GM19455 (cell line): ENCODE measurements around the gene RGS2.

Source experiments
- ATAC-seq: cut with Tn5 transposase; IDR thresholded peaks from one replicate; pipeline ENCODE4 v1.9.1; 2021; ENCODE audit not compliant: unreplicated experiment

The RGS2 gene

DNA sequence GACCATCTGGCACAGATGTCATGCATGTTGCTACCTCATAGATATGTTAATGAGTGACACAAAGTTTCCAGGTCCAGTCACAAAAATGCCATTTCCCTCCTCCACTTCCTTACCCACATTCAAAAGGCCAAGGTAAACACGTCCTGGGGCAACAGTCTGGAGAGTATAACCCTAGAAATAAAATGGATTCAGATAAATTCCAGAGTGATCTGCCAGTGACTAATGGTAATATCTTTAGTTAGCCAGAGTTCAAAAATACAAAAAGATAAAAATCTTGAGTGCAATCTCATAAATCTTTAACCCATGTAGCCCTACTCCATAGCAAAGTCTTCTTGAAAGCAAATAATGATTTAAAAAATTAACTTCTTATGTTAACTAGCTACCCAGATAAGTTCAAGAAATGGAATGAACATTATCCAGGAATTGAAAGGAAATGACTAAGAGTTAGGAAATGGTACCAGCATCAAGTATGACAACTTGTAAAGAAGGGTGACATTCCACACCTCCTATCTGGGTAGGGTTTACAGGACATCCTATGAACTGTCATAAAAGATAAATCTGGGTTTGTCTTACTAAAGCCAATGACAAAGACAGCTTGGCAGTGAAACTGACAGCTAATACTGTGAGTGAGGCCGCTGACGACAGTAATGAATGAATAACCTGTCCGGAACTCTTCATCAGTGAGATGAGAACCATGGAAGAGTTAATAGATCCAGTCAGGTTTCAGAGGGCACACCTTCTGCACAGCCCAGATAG, 18.1 kb downstream of the RGS2 start:
- no peak for ATAC-seq

DNA sequence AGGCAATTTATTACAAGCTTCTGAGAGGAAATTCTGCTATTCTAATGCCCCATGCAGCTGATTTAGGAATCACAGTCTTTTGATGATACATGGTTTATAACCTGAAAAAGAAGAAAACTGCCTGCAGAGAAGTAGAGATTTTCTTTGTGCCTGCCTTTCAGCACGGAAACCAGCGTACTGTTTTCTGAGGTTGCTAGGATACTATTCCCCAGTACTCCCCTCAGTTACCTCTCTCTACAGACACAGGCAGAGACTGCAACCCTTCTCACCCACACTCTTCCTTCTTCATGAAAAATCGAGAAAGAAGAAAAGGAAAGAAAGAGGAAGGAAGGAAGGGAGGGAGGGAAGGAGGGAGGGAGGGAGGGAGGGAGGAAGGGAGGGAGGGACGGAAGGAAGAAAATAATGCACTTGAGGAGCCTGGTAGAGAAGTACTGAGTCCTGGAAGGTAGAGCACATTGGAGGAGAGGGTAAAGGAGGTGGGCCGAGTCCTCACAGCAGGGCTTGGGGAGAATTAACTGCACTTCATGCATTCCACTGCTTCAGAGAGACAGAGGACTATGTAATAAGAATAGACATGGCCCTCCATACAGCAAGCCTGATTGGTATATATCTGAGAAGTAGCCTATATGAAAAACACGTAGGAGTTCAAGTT, 21.9 kb downstream of the RGS2 start:
- no peak for ATAC-seq

DNA sequence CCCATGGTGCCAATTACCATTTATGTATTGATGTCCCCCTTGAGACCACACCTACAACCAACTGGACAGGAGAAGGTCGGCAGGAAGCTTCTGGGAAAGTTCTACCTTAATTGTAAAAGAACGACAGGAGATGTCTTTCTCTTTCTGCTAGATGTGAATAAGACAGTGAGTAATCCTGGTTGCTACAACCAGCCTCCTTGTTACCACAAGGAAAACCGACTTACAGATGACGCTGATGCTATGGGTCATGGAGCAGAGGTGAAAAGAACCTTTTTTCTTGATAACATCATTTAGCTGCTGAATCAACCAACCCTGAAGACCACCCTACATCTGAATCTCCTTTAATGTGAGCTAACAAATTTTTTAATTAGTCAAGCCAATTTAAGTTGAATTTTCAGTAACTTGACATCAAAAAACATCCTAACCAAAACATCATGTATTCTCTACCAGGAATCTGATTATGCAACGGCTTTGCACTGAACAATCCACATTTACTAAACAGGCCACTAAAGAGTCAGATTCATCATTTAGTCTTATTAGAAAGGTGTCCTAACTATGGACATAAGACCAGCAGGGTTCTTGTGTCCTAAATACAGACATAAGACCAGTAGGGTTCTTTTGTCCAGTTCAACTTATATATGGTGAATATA, 23.0 kb downstream of the RGS2 start:
- ATAC-seq: no peak

DNA sequence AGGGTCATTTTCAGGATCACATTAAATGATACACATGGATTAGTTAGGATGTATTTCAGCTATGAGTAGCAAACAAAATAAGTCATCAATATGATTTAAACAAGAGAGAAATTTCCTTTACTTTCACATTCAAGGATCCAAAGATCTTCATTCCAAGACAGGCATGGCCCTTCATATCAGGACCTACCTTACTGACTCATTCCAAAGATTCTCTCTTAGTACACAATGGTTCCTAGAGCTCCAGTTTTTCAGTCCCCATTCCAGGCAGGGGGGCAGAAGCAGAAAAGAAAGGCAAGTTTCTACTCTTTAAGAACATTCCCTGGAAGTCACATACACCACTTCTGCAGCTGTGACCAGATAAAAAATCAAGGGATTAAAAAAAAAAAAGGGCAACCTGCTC, 23.7 kb downstream of the RGS2 start:
- ATAC-seq: no peak

DNA sequence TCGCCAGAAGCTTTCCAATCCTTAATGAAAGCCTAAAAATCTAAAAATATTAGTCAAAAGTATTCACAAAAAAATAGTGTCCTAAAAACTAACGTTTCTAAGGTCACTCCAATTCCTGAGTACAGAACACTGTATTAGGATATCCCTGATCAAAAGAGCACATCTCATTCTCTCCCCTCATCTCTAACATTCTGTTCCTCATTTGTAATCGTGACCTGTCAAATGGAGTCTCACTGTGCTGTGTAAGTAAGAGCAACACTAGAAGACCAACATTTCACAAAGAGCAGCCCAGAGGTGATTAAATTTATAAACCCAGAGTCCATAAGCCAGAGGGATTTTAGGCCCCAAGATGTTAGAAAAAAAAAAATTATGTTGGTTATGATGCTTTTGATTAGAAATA, 26.3 kb downstream of the RGS2 start:
- no peak for ATAC-seq

DNA sequence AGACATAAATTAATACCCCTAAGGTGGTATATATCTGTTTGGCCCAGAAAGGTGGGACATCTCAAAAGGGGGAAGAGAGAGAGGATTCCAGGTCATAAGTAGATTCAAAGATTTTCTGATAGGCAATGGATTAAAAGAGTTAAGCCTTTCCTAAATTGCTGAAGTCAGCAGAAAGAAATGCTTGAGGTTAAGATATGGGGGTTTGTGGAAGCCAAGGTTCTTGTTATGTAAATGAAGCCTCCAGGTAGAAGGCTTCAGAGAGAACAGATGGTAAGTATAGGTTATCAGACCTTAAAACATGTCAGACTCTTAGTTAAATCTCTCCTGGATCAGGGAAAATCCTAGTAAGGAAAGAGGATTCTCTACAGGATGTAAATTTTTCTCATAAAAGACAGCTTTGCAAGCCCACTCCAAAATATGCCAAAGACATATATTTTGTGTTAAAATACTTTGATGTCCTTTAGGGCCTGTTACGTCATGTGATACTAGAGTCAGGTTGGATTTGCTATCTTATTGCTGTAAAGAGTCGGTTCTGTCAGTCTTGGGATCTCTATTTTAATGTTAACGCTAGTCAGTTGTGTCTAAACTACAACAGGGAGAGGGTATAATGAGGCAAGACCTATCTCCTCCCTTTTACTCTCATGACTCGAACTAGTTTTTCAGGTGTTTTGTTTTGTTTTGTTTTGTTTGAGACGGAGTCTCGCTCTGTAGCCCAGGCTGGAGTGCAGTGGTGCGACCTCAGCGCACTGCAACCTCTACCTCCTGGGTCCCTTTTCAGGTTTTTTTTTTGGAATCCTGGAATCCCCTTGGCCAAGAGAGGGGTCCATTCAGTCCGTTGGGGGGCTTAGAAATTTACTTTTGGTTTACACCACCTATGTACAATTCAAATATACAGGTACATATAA, 30.6 kb downstream of the RGS2 start:
- ATAC-seq: no peak

DNA sequence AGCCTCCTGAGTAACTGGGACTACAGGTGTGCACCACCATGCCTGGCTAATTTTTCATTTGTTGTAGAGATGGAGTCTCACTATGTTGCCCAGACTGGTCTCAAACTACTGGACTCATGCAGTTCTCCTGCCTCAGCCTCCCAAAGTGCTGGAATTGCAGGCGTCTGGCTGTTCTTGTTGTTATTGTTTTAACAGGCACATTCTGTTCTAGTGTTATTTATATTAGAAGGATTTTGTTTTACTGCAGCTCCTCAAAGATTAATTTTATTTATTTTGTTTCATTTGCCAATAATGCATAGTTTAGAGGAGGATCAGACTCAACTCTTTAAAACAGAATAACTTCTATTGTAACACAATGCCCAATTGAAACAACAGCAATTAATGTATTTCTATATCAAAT, 35.5 kb downstream of the RGS2 start:
- no peak for ATAC-seq

DNA sequence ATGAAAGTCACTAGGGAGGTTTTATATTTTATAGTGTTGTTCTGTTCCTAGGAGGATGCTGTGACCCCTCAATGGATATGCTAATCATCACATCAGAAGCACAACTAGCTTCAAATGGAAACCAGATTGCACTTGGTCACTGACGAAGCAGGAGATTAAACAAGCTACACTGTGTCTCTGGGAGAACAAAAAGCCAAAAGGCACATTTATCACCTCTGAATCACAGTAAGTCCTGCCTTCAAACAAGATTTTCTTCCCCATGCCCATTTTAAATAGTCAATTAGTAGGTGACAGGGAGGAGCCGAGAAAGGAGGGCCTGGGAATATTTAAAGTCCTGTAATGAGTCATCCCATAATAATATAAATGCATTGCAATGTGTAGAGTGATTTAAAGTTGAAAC, 38.1 kb downstream of the RGS2 start:
- no peak for ATAC-seq

DNA sequence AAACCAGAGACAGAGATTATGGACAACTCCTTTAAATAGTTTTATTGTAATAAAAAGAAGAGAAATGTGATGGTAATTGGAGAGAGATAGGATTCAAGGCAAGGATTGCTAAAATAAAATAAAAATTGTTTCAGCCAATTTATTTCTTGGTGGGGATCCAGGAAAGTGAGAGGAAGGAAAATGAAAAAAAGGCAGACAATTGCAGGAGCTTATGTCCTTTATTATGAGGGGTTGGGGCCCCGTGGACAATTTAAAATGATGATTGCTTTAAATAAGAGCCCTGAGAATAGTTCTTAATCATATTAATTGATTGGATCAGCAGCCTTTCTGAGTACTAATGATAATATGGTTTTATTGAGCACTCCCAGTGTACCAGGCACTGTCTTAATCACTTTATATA, 40.2 kb downstream of the RGS2 start:
- no peak for ATAC-seq

DNA sequence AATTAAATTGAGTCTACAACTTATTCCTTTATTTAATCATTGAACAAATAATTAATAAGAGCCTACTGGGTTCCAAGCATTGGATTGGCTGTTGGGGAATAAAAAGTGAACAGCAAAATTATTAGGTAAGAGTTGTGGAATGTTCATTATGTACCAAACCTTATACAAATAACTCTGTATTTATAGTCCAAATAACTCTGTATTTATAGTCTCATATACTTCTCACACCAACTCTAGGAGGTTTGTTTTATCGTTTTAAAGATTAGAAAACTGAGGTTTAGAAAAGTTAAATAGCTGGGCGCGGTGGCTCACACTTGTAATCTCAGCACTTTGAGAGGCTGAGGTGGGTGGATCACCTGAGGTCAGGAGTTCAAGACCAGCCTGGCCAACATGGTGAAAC, 40.6 kb downstream of the RGS2 start:
- ATAC-seq: no peak

DNA sequence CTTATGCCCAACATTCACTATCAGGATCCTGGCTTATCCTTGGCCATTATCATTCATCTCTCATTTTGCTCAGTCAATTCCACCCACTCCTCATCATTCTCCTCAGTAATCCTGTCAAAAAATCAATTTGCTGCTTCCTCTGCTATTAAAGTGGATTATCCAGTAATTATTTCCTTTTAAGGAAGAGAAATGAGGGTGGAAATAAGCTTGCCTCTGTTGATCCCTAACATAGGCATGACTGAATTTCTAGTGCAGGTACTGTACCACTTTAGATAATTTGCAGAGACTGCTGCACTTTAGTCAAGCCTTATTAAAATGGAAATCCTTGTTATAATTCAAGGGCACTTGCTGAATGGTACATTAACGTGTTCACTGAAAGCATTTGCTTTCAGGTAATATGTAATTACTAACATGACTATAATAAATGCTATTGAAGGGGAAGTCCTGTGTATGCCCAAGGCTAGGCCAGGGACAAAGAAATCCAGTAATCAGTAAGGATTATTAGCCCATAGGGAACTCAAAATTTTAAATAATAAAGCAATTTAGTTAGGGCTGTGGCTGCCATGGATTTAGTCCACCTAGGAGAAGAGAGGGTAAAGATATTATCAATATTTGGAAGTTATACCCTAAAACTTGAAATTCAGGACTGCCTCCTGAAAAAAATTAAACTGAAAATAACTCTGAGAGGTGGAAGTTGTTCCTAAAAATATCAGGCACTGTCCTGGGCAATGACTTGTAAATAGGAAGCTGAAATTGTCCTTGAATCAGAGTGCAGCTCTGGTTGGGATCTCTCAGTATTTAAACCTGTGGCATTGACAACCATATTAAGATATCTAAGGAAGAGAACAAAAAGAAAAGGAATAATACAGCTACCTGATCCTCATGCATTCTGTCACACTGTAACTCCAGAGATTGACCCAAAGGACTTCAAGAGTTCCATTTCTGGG, 43.4 kb downstream of the RGS2 start:
- no peak for ATAC-seq

DNA sequence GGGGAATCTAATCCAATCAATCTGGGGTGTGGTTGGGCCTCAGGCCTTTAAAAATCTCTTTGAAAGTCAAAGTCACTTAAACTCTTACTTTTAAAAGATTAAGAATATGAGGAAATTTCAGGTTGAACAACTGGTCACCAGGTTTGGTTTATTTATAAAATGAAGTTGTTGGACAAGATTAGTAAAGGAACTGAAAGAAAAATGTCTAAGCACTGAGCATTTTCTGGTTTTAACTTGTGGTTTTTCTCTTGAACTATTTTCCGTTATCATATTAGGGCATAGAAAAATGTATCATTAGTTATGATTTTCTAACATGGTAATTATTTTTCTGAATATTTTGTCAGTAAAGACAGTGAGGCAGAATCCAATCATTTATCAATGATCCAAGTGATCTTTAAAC, 49.6 kb downstream of the RGS2 start:
- no peak for ATAC-seq

DNA sequence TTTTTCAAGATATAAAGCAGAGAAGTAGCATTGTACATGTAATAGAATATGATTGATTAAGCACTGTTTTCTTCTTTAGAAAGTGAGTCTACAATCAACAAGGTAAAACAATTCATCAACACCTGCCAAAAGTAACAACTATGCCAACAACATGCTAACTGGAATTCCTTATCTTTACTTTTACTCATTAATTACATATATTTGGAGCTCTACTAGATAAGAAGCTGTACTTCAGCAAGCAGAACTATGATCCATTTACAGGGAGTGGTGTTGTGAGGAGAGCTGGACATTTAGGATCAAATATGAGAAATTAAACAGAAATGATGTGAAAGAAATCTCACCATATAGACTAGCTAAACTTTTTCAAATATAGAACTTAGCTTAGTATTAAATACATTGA, 51.0 kb downstream of the RGS2 start:
- ATAC-seq: no peak

DNA sequence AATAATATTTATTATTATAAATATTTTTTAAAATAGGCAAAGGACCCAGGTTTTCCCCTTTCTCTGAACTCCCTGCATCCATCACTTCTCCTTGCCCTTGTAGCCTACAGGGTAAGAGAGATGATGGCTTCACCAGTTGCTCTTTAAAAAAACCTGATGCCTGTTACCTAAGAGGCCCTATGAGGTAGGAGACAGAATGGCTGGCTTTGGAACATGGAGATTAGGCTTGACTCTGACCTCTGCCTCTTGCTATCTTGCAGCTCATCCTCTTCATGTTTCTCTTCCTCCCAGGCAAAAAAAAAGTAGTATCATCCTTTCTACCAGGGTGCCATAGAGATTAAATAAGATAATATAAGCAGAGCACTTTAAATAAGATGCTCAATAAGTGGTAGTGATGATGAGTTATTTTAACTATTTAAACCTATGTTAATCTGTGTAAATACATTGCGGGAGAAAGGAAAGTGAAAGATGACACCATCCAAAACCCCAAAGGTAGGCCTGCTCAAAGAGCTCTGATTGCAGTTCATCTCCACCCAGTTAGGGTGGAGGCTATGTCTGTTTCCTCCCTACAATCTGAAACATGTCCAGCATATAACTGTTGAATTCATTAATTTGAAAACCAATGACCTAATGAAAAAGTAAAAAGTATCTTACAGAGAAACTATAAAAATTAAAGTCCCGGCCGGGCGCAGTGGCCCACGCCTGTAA, 51.8 kb downstream of the RGS2 start:
- no peak for ATAC-seq

DNA sequence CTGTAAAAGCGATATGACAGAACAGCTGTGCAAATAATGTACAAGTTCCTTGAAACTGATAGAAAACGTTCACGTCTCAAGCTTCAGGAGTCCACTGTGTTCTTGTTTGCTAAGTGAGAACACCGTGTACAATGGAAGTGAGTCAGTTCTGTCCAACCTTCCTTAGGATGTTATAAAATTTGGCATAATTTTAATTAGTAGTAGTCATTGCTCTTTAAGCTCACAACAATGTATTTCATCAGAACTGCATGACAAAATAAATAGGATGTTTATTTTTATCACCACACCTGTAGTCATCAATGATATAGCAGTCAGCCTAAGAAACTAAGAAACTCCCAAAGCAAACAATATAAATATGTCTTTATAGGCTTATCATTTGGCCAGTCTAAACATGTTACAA, 53.0 kb downstream of the RGS2 start:
- no peak for ATAC-seq
